GM18520 (cell line): ENCODE results near the gene RPL27.

ENCODE experiments used
- ATAC-seq: cut with Tn5 transposase; IDR thresholded peaks from one replicate; pipeline ENCODE4 v1.9.1; 2021; ENCODE audit not compliant: unreplicated experiment

The RPL27 gene

DNA sequence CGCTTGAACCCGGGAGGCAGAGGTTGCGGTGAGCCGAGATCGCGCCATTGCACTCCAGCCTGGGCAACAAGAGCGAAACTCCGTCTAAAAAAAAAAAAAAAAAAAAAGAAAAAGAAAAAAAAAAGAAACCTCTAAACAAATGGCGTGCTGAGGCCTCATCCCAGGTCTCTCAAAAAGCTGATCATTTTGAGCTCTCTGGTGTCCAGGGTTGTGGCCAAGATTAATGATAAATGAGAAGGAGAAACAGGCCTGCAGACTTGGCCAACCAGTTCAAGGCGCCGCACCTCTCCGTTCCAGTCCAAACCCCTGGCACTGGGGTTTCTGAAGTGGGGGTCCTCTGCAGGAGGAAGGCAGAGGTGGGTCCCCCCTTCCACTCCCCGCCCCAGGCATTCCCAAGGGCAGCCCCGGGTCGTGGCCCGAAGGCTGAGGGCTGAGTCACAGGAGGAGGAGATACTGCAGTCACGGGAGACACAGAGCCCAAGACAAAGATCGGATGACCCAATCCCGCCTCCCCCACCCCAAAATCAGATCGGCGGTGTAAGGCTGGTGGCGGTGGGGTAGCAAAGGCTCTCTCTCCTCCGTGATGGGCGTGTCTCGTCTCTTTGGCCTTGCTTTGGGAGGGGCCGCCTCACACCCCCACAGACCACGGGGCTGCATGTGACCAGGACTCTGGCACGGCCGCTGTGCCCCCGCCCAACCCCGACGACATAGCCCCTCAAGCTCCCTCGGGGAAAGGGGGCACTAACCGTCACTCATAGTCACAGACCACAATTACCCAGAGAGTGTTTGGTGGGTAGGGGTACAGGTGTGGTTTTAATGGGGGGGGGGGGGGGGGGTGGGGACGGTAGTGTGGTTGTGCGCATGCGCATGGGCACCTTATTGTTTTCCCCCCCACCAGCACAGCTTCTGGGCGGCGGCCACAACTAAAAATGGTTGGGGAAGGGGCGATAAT lies 22.8 kb downstream of the RPL27 start:
- ATAC-seq, result no peak

DNA sequence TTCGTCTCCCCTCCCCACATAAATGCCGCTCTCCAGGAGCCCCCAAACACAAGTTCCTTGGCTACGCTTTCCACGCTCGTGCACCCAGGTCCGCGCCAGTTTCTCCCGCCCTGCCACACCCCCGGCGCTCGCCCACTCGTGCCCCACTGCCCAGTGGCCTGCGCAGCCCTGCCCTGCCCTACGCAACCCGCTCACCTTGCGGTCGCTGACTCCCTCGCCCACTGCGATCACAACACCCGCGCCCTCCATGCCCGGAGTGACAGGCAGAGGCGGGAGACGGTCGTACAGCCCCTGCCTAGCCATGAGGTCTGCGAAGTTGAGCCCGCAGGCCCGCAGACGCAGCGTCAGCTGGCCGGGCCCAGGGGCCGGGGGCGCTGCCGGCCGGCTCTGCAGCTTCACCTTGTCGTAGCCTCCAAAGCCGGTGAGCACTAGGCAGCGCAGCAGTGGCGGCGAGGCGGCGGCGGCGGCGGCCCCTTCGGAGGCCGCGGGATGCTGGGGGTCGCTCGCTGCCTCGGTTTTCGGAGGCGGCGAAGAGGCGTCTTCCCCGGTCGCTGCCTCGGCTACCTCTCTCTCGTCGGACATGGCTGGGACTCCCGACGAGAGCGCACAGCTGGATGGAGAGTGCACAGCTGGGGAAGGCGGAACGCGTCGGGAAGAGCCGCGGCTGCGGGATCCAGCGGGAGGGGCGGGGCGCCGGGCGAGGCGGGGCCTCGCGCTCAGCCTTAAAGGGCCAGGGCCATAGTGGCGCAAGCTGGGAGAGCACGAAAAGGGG lies 23.7 kb downstream of the RPL27 start, which contains the start of gene VAT1:
VAT1 (minus strand) TSS at position 645 of the 772 bp plus-strand sequence; CDS start at position 582, 63 bp downstream.
- ATAC-seq, result no peak

DNA sequence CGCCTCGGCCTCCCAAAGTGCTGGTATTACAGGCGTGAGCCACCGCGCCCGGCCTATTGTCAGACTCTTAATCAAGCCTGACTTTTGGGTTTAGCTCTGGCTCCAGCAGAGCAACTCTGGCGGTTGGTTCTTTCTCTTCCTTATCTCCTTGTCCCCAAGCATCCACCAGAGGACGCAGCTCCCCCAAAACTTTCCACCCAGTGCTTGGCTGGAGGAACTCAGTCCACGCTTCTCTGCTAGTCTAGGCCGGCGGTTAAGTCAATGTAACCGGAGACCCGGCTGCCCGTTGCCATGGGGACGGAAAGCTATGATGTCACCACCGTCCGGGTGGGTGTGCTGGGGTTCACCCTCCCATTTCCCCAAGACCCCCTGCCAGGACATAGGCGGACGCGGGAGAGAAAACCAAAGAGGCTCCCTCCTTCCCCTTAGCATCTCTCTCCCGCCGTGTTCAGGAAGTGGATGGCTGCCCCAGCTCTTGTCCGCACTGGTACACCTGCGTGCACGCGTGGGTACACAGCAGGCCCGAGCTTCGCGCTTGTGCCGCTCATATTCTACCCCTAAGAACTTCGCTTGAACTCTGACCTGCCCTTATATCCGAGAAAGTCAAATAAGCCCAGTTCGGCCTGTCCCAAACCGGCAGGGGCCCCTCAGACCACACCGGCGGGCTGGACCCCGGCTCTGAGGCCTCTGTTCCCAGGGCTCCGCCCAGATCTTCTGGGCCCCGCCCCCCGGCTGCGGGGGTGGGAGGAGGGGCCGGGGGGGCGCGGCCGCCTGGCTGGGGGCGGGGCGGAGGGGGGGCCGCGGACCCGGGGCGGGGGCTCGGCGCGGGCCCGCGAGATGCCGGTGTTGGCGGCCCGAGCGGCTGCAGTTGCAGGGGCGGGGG lies 26.4 kb downstream of the RPL27 start, which contains the start of gene RND2:
RND2 (plus strand) TSS at position 825 of the 883 bp plus-strand sequence. CDS start 117 bp downstream, outside the sequence.
- ATAC-seq, result no peak

DNA sequence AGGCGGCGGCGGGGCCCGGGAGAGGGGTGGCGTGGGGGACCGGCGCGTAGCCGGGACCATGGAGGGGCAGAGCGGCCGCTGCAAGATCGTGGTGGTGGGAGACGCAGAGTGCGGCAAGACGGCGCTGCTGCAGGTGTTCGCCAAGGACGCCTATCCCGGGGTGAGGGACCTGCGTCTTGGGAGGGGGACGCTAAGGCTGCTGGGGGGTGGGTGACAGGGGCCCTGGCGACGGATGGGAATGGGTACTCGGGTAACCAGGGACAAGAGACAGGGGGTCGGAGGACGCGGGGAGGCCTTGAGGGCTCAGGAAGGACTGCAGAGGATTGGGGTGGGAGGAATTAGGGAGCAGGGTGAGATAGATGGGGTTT lies 27.1 kb downstream of the RPL27 start:
- ATAC-seq, result no peak

DNA sequence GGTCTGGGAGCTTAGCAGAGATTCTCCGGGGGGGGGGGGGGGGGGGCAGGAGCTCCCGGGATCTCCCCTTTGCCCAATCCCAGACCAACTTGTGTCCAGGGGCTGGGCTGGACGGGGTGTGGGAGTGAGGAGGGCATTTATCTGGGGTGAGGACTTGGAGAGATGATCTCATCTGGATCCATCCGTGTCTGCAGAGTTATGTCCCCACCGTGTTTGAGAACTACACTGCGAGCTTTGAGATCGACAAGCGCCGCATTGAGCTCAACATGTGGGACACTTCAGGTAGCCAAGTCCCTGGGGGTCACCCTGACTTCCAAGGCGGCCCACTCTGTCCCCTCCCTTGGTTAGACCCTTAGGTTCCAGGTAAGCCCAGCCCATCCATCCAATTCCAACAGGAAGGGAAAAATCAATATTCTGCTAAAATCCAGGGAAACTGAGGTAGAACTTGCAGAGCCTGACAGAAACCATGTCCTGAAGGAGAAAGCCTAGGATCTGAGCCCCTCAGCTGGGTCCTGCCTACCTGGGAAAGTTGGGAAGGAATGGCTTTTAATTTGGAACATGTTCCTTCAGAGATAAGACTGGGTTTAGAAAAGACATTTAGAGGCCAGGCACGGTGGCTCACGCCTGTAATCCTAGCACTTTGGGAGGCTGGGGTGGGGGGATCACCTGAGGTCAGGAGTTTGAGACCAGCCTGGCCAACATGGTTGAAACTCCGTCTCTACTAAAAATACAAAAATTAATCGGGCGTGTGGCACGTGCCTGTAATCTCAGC lies 27.7 kb downstream of the RPL27 start:
- ATAC-seq, result no peak

DNA sequence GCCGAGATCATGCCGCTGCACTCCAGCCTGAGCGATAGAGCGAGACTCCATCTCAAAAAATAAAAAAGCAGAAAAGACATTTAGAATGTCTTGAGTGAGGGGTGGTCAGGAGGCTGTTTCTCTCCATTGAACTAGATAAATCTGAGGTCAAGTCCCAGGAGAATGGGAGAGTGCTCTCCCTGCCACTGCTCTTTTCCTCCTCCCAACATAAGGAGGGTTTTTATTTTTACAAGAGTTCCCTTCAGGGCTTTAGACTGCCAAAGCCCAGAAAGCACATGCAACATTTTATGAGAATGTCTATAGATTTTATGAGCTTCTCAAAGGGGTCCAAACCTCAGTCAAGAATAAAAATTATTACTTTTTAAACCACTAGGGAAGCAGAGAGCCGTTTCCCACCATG lies 28.4 kb downstream of the RPL27 start:
- no peak for ATAC-seq

DNA sequence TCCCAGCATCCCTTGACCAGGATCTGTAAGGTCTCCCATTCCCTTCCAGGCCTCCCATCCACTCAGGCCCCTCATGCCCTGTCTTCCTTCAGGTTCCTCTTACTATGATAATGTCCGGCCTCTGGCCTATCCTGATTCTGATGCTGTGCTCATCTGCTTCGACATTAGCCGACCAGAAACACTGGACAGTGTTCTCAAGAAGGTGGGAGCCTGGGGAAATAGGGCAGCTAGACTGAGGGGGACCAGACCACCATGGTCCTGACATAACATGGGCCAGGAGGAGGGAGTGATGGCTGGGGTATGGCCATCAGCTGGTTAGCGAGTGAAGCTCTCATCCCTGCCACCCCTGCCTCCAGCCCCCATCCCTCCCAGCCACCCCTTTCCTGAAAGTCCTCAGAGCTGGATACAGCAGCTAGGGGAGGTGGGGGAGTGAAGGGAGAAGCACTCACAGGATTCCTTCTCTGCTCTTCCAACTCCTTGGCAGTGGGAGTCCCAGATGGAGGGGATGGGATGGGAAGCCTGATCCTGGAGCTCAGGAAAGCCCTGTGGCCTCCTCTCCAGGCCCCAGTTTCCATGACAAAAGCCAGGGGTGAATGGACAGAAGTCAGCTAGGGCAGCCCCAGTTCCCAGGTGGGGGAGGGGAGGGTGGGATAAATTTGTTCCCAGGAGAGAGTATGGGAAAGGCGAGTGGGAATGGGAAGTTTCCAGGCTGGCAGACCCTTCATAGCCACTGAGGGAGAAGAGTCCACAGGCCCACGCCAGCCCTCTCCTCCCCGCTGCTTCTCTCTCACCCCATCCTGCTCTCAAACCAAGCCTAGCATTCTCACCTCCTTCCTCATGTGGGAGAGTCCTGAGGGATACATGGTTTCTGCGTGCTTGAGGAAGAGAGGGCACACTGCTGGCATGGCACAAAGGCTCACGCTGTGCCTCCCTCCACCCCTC lies 29.1 kb downstream of the RPL27 start:
- ATAC-seq, result no peak

DNA sequence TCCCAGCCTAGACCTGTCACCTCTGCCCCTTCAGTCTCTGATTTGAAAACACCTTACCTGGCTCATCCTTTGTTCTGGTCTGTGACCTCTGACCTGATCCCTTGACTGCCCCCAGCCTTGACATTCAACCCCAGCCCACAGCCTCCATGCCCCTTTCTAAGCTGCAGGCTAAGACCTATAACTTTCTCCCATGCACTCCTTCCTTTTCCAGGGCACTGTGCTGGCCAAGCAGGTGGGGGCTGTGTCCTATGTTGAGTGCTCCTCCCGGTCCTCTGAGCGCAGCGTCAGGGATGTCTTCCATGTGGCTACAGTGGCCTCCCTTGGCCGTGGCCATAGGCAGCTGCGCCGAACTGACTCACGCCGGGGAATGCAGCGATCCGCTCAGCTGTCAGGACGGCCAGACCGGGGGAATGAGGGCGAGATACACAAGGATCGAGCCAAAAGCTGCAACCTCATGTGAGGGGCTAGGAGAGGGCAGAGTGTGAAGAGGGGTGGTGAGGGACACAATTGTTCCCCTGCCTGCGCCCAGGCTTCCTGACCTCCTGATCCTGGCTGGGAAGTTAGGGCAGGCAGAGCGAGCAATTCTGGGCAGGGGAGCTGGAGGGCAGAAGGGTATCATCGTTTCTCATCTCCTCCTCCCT lies 30.1 kb downstream of the RPL27 start:
- no peak for ATAC-seq

DNA sequence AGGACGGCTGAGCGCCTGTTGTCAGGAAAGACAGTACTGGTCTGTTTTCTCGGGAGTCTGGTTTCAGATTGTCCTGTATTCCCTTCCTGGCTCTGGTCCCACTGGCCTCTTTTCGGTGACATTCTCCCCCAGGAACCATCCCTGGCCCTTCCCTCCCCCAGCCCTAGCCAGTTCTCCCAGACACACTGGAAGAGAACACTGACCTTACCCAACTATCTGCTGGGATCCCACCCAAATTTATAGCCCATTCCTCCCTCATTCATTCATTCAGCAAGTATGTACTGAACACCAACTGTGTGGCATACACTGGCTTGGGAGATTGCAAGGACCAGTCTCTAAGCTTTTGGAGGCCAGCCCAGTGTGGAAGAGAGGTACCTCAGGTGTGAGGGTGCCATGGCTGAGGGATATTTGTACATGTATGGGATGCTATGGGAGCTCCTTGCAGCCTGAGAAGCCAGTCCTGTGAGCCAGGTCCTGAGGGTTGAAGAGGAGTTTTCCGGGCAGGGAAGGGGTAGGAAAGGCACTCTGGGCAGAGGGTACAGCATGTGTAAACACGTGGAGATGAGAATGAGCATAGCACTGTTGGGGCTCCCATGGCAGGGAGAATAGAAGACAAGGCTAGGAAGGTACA lies 32.0 kb downstream of the RPL27 start:
- no peak for ATAC-seq

DNA sequence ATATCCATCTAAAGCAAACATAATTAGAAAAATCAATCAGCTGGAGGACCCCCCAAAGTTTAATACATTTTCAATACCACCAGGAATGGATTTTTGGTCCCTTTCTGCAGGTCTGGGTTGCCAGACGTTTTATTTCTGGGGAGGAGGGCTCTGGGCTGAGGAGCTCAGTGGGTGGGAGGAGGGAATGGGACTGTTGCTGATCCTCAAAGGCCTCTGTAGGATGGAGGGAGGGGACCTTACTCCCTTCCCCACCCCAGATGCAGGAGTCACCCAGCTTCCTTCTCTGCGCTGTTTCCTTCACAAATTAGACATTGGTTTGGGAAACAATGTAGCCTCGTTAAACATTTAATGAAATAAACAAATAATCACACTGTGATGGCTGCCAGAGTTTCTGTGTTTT lies 33.4 kb downstream of the RPL27 start:
- ATAC-seq, result no peak

DNA sequence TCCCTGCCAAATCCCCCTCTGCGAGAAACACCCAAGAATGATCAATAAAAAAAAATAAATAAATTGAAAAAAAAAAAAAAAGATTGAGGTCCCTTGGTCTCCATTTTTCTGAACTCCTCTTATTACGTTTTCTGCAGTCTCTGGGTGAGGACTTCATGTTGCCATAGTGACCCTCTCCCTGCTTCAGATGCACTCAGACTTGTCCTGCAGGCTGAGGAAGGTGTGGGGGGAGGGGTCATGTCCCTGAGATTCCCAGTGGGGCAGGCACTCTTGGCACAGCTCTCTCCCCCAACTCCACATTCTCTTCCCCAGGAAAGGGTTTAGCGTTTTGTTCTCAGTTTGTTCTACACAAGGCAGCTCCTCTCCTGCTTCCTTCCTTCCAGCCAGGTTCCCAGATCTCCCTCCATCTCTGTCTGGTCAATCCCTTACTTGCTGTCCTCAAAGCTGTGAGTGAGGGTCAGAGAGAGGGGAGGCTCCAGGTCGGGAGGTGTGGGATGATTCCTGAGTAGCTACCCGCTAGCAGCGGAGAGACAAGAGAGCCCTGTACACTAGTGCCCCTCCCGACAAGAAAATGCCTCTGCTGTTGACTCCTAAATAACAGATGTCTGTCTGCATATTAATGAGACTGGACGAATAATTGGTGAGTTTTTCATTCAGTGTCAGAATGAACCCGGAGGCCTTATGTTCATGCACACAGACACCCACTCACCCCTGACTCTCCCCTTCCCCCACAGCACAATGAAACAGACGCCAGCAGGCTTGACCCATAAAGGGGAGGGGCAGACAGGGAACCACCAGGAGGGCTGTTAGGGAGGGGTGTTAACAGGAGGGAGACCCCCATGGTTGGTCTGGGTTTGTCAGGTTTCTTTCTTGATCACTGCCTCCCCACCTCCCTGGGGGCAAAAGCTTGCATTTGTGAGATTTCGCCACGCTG lies 36.0 kb downstream of the RPL27 start:
- ATAC-seq, result no peak

DNA sequence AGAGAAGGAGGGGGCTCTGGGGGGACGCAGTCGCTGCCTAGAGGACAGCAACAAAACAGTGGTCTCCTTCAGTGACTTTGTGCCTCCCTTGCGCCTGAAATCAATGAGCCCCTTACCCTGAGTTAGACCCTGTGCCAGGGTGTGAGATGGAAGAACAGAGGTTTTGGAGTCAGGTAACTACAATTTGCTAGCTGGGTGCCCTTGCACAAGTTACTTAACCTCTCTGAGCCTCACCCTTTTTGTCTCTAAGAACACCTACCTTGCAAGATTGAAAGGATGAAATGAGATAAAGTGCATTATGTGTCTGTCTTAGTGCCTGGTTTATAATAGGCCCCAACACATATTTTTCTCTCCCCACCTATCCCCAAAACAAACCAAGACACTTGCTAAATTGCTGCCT lies 36.7 kb downstream of the RPL27 start:
- no peak for ATAC-seq

DNA sequence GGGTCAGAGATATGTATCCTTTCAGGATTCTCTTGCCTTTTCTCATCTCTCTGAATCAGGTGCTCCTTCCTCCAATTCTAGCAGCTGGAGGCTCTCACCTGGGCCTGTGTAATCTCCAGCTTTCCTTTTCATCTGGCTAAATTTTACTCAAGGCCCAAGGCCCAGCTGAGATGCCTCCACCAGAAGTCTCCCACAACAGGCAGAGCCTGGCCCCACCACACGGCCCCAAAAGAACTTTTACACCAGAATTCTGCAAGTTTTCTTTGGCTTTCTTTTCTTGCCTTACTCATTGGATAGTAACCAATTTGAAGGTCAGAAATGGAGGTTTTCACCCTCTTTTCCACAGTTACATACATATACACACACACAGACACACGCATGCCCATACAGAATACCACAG lies 41.4 kb downstream of the RPL27 start:
- no peak for ATAC-seq

DNA sequence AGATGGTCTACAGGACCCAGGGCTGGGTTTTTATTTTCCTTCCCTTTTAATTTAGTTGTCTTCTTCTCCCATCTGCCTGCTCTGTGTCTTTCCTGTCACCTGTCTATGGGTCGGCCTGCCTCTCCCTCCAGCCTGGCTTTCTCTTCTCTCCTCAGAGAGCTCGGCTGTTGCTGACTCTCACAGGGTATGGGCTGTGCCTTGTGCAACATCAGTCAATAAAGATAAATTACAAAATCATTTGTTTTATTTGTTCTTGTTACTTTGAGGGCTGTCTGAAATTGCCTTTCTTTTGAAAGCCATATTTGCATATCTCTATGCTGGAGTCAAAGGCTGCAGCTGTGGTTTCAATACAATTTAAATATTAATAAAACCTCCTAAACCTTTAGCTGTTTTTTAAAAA lies 42.4 kb downstream of the RPL27 start:
- no peak for ATAC-seq

DNA sequence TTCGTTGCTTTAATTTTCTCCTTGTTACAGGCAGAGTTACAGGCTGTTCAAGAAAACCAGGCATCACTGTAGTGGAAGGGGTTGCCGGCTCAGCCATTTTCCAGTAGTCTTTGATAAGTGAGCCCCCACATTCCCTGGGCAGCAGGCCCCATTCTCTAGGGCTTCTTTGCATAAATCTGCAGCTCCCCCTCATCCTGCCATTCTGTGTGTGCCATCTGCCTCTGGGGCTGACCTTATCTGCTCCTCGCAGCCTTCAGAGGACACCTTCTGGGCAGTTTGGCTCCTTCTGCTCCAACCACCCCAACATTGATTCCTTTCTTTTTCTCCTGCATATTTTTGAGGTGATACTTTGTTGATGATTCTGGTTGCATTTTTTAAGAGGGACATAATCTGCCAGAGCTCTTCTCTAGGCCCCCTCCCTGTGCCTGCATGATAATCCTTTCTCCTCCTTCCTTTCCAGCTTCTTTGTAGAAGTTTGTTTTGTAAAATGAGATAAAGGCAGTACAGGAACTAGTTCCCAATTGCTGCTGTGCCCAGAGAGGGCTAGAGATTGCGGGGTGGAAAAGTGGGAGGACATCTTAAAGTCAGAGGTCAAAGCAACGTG lies 43.9 kb downstream of the RPL27 start:
- ATAC-seq, result no peak

DNA sequence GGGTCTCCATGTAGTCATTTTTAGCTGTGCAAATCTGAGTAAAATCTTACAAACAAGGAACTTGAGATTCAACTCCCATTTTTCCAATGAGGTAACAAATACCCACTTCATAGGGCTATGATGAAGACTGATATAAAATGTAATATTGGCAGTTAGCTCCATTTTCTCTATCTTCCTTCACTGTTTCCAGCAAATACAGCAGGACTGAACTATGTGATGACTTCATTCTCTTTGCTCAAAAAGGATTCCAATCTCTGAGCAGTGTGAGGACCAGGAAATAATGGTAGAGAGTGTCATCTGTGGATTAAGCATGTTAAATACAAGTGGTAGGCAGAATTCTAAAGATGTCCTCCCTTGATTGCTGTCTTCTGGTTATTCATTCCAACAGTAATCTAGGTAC lies 45.1 kb downstream of the RPL27 start:
- no peak for ATAC-seq

DNA sequence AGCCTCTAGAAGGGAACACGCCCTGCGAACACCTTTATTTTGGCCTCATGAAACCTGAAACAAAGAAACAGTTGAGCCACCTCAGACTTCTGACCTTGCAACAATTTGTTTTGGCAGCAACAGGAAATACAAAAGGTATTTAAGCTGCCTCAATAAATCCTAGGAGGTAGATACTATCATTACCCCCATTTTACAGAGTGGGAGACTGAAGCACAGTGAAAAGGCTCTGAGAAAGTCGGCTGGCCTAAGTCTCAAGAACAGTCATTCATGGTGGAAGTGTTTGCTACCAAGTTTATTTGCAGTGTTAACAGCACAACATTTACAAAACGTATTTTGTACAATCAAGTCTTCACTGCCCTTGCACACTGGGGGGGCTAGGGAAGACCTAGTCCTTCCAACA lies 45.8 kb downstream of the RPL27 start:
- ATAC-seq, result no peak
